ENCODE measurements around the gene CATSPER2.
"Not testable (repeated sequence)": the region's sequence is repeated elsewhere in the genome, so short reads cannot be mapped to it uniquely, and the experiment has no call there.

Gene CATSPER2

DNA sequence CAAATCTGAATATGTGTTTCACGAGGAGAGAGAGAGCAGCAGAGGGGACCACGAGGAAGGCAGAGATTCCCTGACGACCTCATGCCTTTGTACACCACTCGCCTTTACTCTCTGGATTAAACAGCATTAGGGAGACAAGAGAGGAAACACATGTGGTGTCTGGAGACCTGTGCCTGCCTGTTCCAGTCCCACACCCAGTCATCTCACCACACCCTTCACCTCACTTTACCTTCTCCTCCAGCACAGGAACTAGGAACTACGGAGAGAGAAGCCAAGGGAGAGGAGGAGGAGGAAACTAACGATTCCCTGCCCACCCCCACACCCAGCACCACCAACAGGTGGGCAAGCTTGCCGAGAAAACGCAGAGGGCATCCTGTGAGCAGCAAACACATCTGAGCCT, 55.8 kb downstream of the CATSPER2 start:
- not testable (repeated sequence) for DNase-seq

DNA sequence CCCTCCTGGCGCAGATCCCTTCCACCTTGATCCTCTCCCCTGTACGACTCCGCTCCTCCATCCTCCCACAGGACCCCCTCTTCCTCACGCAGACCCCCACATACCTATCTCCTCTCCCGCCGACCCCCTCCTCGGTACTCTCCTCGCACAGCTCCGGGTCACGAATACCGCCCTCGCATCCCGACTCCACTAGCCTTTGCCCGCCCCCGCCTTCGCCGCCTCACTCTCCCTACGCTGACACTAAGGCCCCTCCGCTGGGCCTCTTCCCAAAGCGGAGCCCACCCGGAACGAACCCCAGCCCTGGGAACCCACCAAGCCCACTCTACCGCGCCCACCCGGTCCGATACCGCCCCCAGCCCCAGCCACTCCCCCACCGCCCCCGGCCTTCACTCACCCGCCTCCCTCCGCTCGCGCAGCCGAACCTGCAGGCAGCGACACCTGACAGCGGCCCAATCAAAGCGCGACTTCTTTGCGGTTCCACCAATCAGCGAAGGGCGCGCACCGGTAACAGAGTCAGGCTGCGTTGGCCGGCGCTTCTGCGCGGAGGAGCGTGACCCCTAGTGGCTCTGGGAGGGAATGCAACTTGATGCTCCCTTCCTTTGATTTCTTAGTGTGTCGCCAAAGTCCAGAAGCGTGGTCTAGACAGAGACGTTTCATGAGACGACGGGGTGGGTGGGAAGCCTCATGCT, 58.7 kb downstream of the CATSPER2 start, which contains the start of gene PPIP5K1:
Gene PPIP5K1 (minus strand): TSS at position 431 of the 689 bp plus-strand sequence. CDS start 5,704 bp downstream, outside the sequence.
- not testable (repeated sequence) for DNase-seq
